GM19372 (cell line): ENCODE measurements around the gene PRTFDC1.
"Not testable (repeated sequence)": the region's sequence is repeated elsewhere in the genome, so short reads cannot be mapped to it uniquely, and the experiment has no call there.

Experiments used
- ATAC-seq: cut with Tn5 transposase; IDR thresholded peaks from one replicate; pipeline ENCODE4 v1.9.1; 2021; ENCODE audit warnings: mild to moderate bottlenecking, low read depth, moderate library complexity; ENCODE audit not compliant: unreplicated experiment

PRTFDC1 gene

DNA sequence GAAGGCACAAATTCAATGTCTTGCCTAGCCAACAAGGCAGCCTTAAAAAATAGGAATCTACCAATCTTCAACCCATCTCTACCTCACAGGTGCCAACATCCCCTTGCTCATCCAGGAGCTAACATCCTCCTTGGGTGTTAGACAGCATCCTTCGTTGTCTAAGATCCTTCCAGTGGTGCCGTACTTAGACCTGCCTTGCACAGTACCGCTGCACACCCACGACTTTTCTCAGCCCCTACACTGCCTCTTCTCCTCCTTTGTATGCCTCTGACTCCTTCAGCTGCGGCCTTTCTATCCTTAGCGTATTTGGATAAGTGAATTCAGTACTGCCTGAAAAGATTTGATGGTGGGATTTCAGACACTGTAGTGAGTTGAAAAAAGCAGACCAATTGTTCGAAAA, 15.9 kb upstream of the PRTFDC1 start:
- ATAC-seq: no peak

DNA sequence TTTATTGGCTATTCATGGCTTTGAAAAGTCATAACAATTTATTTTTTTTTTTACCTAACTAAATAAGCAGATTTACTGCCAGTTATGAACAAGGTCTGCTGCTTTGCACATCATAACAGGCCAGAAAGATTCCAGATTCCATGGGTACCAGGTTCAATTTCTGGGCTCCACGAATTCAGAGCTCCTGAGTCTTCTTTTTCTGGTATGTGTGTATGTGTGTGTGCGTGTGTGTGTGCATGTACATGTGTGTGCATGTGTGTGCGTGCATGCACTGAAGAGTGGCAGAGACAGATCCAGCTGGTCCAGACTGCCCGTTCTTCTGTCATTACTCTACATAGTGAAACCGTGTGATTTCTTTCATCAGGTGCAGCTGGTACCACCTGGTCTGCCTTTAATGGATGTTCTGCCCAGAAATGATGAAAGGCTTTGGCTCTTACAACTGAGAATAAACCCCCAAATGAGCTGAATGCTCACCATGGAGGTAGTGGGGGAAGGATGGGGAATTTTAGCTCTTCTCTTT, 14.6 kb upstream of the PRTFDC1 start:
- ATAC-seq: no peak

DNA sequence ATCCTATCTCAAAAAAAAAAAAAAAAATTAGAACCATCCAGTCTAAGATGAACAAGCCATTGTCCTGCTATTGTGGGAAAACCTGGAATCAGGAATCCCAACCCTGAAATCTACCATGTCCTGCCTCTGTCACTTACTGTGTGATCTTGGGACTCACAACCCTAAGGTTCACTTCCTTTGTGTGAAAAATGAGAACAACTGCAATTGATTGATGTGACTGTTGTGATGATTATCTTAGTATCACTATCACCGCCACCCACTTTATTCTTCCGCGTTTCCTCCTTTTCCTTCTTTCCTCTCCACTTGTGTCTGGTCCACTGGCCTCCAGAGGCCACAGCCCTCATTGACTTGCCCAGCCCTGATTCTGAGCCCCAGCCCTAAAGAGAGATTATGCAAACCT, 12.6 kb upstream of the PRTFDC1 start:
- ATAC-seq: no peak

DNA sequence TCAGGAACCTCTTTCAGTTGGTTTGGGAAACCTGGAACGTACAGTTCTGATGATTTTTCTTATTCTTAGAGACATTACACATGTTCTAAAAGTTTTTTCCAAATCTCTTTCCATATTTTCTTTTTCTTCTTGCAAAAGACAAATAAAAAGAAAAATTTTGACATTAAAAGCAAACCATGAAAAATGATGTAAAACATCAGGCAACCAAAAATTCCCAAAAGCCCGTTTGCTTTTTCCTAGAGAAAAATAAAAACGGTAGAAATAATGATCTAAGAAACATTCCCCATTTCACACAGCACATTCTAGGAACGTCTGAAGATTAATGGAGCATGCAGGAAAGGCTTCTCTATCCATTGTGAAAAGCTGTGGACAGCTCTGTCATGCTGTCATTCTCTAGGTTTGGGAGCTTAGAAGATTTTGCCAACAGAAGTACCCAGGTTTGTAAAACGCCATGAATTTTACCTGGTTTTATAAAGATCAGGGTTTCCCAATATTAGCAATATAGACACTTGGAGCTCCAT, 11.2 kb upstream of the PRTFDC1 start:
- no peak for ATAC-seq

DNA sequence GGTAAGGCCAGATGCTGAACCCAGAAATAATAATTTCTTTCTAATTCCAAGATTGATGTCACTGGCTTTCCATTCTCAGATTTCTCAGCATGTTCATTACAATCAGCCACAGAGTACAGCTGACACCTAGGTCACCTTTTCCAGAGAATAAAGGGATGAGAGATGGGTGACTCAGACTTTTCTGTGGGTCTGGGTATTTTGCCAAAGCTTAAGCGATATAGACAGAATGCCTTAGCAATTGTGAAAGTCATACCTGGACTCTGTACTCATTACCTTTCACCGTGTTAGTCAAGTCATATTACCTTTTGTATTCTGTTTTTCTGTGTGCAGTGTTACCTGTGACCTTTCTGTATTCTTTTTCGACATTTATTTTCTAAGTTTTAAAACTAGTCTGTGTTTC, 10.6 kb upstream of the PRTFDC1 start:
- no peak for ATAC-seq

DNA sequence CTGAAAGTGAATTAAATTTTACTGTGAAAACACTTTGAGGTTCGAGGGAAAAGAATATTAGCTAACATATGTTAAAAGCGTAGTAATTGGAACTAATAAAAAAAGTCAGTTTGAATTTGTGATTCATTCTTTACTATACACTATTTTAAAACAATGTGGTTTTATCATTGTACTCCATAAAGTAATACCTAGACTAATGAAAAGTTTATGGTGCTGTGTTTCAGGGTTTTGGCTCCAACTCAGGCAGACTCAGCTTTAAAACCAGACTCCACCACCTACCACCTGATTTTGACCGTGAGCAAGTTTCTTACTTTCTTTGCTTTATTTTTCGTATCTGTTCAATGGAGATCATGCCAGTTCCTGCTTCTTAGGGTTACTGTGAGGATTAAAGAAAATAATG, 9.2 kb upstream of the PRTFDC1 start:
- no peak for ATAC-seq

DNA sequence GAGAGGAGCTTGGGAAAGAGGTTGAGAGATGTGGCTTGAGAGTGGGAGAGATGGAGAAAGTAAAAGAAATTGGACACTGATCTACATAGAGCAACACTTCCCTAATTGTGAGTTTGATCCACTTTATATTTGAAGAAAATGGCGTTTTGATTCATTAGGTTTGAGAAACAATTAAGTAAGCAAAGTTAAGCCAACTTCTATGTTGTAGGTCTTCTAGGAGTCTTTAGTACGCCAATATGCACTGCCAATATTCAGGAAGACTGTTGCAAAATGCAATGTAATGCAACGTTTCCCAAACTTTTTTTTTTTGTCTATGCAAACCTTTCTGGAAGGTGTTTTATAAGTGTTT, 7.0 kb upstream of the PRTFDC1 start:
- ATAC-seq: no peak

DNA sequence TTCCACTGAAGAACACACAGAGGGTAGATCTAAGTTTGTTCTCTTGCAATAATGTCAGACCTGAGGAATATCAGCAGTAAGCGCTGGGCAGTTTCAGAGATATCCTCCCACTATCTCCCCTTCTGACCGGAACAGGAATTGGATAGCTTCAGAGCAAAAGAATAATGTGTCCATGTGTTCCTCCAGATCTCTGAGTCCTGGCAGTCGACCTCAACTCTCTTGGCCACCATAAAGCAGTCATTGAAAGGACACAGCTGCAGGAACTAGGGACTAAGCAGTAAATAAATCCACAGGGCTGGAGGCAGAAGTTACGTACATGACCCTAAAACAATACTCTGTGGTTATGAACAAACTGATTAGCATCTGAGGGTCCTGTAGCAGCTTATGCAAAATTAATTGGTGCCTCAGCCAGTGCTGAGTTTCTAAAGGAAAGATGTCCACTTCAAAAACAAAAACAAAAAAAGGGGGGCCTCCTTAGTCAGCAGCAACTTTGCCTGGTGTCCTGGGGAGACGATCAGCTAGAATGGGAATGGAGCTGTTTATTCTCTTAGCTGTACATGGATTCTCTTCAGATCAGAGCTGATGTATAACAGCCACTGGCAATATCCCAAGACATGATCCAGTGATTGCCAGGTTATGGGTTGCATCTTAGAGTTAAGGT, 6.4 kb upstream of the PRTFDC1 start:
- ATAC-seq: no peak

DNA sequence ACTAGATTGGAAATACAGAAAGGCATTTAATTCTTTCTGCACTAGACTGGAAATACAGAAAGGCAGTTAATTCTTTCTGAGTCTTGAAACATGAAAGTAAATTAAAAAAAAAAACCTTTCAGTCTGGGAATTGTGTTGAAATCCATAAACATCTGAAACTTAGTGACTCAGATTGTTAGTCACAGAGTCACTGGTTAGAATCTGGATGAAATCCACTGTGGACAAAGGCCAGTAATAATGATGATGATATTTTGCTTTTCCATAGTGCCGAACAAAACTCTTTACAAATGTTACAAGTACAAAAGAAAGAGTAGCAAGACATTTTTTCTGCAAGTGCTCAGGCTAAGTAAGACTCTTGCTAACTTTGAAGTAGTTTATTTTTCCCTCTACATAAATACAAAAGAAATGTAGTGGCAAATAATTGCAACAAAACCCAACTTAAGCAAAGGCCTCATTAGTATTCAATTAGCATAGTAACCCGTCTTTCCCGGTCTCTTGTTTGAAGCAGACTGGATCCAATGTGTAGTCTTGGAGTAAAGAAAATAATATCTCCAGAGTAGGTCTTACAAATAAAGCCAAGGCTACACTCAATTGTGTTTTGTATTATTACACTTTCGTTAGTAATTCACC, 5.8 kb upstream of the PRTFDC1 start:
- no peak for ATAC-seq

DNA sequence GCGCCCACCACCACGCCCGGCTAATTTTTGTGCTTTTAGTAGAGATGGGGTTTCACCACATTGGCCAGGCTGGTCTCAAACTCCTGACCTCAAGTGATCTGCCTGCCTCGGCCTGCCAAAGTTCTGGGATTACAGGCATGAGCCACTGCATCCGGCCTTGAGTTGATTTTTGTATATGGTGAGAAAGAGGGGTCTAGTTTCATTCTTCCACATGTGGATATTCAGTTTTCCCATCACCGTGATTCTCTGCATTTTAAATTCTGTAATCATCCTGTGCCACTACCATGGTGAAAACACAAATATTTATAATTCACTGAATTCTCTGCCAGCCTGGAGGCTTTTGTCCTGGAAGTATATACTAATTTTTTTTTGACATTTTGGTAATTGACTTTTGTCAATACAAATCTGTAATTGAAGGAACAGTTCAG, 5.2 kb upstream of the PRTFDC1 start:
- not testable (repeated sequence) for ATAC-seq

DNA sequence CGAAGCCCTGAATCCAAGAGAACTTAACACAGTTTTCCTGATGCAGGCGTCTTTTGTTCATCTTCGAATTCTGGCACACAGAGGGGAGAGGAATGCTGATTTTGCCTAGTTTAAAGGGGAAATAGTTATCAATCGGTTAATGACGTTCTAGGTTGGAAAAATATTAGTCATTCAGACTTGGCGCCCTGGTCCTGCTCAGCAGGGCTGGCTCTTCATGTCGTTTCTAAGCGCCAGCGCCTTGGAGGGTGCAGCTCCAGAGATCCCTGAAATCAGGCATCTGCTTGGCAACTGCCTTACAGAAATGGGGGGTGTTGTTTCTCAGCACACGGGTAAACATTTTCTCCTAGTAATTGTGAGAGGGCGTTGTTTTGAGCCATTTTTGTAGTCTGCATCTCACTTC, 1.3 kb upstream of the PRTFDC1 start:
- ATAC-seq: no peak

DNA sequence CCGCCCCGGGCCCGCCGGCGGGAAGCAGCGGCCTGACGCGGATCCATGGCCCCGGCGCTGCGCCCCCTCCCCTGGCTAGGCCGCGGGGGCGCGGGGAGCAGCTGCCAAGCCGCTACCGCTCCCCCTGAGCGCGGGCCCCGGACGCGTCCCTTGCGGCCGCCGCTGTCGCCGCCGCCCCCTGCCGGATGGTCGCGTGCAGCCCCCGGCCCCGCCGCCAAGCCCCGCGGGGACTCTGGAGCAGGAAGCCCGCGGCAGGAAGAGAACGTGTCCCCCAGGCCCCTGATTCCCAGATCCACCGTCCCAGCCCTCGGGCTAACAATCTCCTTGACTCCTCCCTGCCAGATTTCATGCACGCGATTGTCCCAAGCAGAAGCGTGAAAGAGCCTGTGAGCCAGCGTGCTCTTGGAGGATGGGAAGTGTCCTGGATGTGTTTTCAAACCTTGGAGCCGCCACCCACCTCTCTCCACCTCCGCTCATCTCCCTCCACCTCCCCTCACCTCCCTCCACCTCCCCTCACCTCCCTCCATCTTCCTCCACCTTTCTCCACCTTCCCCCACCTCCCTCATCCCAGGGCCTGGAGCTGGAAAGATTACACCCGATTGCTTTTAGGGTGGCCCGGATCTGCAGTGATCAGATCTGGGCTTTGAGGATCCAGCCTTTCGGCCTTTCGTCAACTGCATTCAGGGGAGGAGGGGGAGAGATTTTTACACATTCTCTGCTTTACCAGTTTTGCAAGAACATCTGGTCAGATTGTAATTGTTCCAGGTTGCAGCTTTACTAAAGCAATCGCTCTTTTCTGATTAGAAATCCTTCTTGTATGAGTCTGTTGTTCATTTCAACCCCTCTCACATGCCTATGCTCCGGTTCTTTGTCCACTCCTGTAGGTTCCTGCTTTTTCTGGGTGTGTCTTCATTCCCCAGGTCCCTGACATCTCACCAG, 570 bp upstream of the PRTFDC1 start:
- peak; percentile 75 for ATAC-seq

DNA sequence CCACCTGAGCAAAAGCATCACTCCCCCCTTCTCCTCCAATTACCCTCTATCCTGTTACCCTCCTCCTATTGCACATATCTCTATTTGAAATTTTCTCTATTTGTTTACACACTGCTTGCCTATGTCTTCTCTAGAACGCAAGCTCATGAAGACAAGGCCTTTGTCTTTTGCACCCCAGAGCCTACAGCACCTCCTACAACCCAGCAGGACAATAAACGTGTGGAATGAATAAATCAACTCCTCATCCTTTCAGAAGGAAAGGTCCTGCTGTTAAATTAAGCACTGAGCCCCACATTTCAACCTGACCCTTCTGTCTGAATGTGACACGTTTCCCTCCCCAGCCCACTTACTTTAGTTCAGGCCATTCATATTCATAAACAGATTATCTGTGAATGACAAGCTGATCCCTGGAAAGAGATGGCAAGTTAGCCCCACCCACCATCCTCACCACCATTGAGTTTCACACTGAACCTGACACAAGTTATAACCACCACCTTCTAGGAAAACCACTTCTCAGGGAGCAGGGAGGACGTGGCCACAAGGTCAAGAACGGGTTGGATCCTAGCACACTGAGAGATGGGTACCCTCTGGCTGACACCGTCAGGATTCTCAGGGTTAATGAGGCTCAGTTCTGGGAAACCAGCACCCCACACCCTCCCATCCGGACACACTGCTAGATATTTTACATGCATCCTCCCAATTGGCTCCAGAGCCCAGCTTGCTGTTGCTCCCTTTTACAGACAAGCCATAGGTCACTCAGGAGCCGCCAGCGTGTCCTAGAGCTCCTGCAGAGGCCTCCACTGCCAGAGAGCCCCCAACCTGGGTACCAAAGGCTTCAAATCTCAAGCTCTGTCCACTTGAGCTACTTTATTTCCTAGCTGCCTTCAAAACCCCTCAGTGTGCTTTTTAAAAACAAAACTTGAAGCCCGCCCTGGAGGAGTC, 934 bp downstream of the PRTFDC1 start:
- peak; percentile 1 for ATAC-seq

DNA sequence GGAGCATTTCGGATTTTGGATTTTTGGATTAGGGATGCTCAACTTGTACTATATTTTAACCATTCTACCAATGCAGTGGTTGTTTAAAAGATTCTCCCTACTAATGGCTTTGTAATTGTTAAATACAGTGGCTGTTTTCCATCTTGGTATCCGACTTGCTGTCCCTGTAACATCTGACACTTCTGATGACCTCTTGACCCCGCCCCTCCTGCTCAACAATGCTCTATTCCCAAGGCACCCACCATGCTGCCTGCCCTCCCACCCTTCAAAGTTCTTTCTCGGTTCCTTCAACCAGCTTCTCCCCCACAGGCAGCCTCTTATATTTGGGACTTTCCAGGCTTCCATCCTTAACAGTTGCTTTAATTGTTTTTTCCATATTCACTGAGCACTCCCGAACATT, 2.0 kb downstream of the PRTFDC1 start:
- no peak for ATAC-seq

DNA sequence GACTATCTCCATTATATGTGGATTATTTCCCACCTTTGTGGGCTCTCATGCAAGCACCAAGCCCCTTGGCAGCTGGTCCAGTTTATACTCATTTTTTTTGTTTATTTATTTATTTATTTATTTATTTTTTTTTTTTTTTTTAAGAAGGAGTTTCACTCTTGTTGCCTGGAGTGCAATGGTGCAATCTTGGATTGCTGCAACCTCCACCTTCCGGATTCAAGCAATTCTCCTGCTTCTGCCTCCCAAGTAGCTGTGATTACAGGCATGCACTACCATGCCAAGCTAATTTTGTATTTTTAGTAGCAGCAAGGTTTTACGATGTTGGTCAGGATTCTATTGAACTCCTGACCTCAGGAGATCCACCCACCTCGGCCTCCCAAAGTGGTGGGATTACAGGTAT, 2.8 kb downstream of the PRTFDC1 start:
- ATAC-seq: no peak

DNA sequence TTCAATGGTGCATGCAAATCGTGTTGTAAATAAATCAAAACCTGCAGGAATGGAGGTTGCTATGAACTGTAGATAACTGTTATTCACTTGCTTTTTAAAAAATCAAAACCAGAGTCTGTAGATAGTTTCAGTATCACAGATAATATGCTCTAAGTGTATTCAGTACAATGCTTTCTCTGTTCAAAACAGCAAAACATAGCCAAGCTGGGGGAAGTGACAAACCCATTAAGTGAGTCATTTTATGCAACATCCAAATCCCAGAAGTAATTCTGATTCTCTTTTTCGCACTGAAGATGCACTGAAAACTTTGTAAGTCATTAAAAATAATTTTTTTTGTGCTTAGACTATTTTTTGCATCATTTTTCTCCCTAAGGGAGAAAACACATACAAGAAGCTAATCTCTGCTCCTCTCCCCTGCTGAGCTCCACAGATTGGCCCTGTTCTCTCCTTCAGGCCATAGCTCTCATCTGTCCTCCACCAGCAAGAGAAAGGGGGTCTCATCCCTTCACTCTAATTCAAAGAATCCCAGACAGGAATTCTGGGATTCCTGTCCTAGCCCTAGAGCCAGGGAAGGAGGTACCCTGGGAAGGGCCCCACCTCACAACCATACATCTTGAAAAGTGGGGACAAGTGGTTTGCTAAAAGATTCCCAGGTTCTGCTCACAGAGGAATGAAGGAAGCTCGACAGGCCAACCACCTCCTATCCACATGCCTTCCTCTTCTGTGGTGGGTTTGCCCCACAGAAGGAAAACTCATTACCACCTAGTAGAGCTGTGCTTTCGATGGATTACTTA, 4.9 kb downstream of the PRTFDC1 start:
- ATAC-seq: no peak

DNA sequence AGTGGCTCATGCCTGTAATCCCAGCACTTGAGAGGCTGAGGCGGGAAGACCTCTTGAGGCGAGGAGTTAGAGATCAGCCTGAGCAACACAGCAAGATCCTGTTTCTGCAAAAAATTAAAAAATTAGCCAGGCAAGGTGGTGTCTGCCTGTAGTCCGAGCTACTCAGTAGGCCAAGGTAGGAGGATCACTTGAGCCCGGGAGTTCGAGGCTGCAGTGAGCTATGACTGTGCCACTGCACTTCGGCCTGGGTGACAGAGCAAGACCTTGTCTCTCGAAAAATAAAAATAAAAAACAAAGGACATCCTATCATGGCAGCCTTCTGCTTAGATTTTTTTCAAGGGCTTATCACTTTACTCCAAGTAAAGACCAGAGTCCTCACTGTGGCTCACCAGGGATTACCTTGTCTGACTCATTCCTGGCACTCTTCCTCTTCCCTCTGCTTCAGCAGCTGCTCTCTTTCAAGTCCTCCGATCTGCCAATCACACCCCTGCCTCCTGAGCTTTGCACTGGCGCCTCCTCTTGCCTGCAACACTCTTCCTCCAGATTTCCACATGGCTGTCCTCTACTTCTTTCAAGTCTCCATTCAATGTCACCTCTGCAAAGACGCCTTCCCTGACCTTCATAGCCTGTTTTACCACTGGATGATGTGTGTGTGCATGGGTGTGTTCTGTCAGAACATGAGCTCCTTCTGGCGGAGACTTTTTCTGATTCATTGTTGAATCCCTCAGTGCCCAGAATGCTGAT, 7.7 kb downstream of the PRTFDC1 start:
- no peak for ATAC-seq

DNA sequence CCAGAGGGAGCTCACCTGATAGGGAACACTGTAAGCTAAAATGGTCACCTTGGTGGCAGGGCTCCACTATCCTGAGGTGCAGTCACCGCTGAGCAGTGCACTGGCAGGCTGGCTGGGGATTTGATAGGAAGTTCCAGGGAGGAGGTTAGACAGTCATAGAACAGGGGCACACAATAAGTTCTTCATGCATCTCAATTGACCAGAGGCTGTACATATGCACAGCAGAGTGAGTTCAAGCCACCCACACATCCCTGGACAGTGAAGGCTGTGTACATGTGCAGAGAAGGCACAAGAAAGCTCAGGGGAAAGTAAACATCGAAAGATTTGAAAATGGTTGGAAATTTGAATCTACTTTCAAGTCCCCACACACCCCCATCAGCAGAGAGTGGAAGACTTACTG, 13.9 kb downstream of the PRTFDC1 start:
- ATAC-seq: no peak

DNA sequence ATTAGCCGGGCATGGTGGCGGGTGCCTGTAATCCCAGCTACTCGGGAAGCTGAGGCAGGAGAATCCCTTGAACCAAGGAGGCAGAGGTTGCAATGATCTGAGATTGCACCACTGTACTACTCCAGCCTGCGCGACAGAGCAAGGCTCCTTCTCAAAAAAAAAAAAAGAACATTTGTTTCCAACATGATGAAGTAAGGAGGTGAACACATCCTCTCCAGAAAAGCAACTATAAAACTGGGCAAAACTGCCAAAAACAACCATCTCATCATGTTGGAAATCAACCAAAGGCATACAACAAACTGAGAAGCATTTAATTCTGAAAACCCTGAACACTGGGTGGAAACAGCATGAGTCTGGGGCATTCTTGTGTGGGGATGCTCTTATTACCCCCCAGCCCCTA, 14.3 kb downstream of the PRTFDC1 start:
- ATAC-seq: no peak
